Measurements from ENCODE around the gene PHF23. TPM values are rescaled to one million over a fixed set of nuclear protein-coding genes. Genes with fewer than 3 reads are reported as not detected.

The PHF23 gene
- total and polyA plus RNA-seq, 9 of the 15 experiments (the other 6 are each of a cell fraction or from before 2014, with no cell fraction given): 7.4 to 87.5 (median 33.7) TPM

GRCh38 chr17:7239091-7240027 is at the start of gene PHF23 (continued):
- TF ChIP-seq, protein P1, sequence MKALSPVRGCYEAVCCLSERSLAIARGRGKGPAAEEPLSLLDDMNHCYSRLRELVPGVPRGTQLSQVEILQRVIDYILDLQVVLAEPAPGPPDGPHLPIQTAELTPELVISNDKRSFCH (CRISPR knock-in tag; IDR thresholded peaks at IDR 0.05): no peak
- TF ChIP-seq, protein P1 (tag; IDR thresholded peaks at IDR 0.05): no peak
- TF ChIP-seq SMAD3 (CRISPR knock-in tag; conservative IDR thresholded peaks at IDR 0.05) (0 out of 2 replicates have a peak, but pooled peaks have one; percentile 10), PCBP1 (IDR thresholded peaks at IDR 0.05; ENCODE audit: low read depth, low read length, poor library complexity, severe bottlenecking) (peak; percentile 67), CHD1 (IDR thresholded peaks at IDR 0.05; ENCODE audit: low read length) (no peak), TAL1 (IDR thresholded peaks at IDR 0.05) (no peak), ZNF12 (CRISPR knock-in tag; IDR thresholded peaks at IDR 0.05) (no peak), MEIS2 (IDR thresholded peaks at IDR 0.05; ENCODE audit: partially characterized antibody) (peak; percentile 78), RBM22 (IDR thresholded peaks at IDR 0.05; ENCODE audit: low read depth, low read length, poor library complexity, severe bottlenecking) (no peak), BRF2 (IDR thresholded peaks at IDR 0.05; ENCODE audit: borderline replicate concordance, insufficient read depth, insufficient read length) (no peak), ZNF76 (CRISPR knock-in tag; IDR thresholded peaks at IDR 0.05; ENCODE audit: borderline replicate concordance) (no peak), HDAC3 (IDR thresholded peaks at IDR 0.05; ENCODE audit: borderline replicate concordance, partially characterized antibody) (no peak), HMBOX1 (IDR thresholded peaks at IDR 0.05) (no peak), NCOA4 (IDR thresholded peaks at IDR 0.05; ENCODE audit: partially characterized antibody) (no peak), ZFX (CRISPR knock-in tag; IDR thresholded peaks at IDR 0.05) (peak; percentile 34; the same call in 1 of the 2 replicates), NR2C2 (CRISPR knock-in tag; IDR thresholded peaks at IDR 0.05) (no peak), NR2C2 (tag; IDR thresholded peaks at IDR 0.05) (peak; percentile 87), TEAD1 (CRISPR knock-in tag; IDR thresholded peaks at IDR 0.05) (no peak), HDGF (IDR thresholded peaks at IDR 0.05) (no peak), MBD2 (IDR thresholded peaks at IDR 0.05; ENCODE audit: borderline replicate concordance, low read depth) (no peak), RFX5 (IDR thresholded peaks at IDR 0.05; ENCODE audit: low read depth, low read length) (no peak), GTF2F1 (IDR thresholded peaks at IDR 0.05; ENCODE audit: low read depth, low read length) (no peak), ATF1 (CRISPR knock-in tag; IDR thresholded peaks at IDR 0.05) (no peak), ATF1 (tag; IDR thresholded peaks at IDR 0.05) (peak; percentile 42; the same call in 1 of the 2 replicates), U2AF1 (optimal IDR thresholded peaks at IDR 0.05; ENCODE audit: low read depth, low read length) (no peak), CXXC5 (CRISPR knock-in tag; IDR thresholded peaks at IDR 0.05) (peak; percentile 53)
- TF ChIP-seq, protein P2, sequence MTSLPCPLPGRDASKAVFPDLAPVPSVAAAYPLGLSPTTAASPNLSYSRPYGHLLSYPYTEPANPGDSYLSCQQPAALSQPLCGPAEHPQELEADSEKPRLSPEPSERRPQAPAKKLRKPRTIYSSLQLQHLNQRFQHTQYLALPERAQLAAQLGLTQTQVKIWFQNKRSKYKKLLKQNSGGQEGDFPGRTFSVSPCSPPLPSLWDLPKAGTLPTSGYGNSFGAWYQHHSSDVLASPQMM (CRISPR knock-in tag; IDR thresholded peaks at IDR 0.05): no peak

Data from K562 (cell line).